ENCODE results near the gene FHL1.

- TF ChIP-seq CTCF (conservative IDR thresholded peaks at IDR 0.05; ENCODE audit: low read depth, low read length): peak; percentile 45
- TF ChIP-seq RAD21 (IDR thresholded peaks at IDR 0.05; ENCODE audit: low read length): peak; percentile 47
- TF ChIP-seq BHLHE40 (IDR thresholded peaks at IDR 0.05; ENCODE audit: low read depth, low read length): no peak
- no peak for TF ChIP-seq USF2 (IDR thresholded peaks at IDR 0.05; ENCODE audit: low read depth, low read length)
- no peak for TF ChIP-seq FOS (IDR thresholded peaks at IDR 0.05; ENCODE audit: low read depth, low read length)
- TF ChIP-seq POLR2A (IDR thresholded peaks at IDR 0.05; ENCODE audit: low read depth, low read length): no peak
- TF ChIP-seq RFX5 (IDR thresholded peaks at IDR 0.05; ENCODE audit: low read depth, low read length): no peak
- TF ChIP-seq MAFK (IDR thresholded peaks at IDR 0.05; ENCODE audit: low read depth, low read length): no peak
- peak; percentile 41 for TF ChIP-seq SMC3 (IDR thresholded peaks at IDR 0.05; ENCODE audit: low read depth, low read length)
- no peak for TF ChIP-seq CEBPB (IDR thresholded peaks at IDR 0.05; ENCODE audit: low read depth, low read length)
- no peak for TF ChIP-seq RCOR1 (IDR thresholded peaks at IDR 0.05; ENCODE audit: insufficient replicate concordance, low read length)
- no peak for TF ChIP-seq NFE2L2 (IDR thresholded peaks at IDR 0.05; ENCODE audit: low read depth, low read length)
Measured at GRCh38 chrX:136200466-136200865, 53.1 kb downstream of the FHL1 start.
